WI38 (cell line): ENCODE results near the gene NPIPB8.
"Not testable (repeated sequence)": the region's sequence is repeated elsewhere in the genome, so short reads cannot be mapped to it uniquely, and the experiment has no call there.

Experiments used
- H3K4me3 ChIP-seq: 2 replicates; pipeline ENCODE4 v1.5.1; 2011; ENCODE audit warnings: low read depth, mild to moderate bottlenecking, control low read depth, low read length
- TF ChIP-seq, protein P1 (sequence below): IDR thresholded peaks from 2 replicates; pipeline ENCODE4 v1.5.1; 2012; ENCODE audit warnings: low read depth, mild to moderate bottlenecking, control low read depth, low read length

The NPIPB8 gene

DNA sequence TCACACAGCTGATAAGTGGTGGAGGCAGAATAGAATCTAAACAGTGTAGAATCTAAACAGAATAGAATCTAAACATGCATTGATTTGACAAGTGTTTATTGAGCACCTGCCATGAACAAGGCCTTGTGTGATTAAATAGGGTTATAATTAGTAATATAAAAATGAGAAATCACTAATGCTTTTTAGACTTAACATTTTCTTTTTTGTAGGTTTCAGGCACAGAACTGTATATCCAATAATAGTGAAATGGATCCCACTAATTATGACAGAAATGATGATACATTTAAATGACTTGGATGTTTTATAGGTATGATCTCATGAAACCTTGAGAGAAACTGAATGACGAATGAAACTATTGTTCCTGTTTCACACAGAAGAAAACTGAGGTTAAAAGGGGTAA is at the start of gene NPIPB8:
Gene NPIPB8, plus strand, starts transcription at position 301 of the 400 bp plus-strand sequence. CDS start 296 bp downstream, outside the sequence.
- not testable (repeated sequence) for H3K4me3 ChIP-seq

GRCh38 chr16:28589069-28589468 is 48.8 kb upstream of the NPIPB8 start:
- TF ChIP-seq, protein P1, sequence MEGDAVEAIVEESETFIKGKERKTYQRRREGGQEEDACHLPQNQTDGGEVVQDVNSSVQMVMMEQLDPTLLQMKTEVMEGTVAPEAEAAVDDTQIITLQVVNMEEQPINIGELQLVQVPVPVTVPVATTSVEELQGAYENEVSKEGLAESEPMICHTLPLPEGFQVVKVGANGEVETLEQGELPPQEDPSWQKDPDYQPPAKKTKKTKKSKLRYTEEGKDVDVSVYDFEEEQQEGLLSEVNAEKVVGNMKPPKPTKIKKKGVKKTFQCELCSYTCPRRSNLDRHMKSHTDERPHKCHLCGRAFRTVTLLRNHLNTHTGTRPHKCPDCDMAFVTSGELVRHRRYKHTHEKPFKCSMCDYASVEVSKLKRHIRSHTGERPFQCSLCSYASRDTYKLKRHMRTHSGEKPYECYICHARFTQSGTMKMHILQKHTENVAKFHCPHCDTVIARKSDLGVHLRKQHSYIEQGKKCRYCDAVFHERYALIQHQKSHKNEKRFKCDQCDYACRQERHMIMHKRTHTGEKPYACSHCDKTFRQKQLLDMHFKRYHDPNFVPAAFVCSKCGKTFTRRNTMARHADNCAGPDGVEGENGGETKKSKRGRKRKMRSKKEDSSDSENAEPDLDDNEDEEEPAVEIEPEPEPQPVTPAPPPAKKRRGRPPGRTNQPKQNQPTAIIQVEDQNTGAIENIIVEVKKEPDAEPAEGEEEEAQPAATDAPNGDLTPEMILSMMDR = no peak
- H3K4me3 ChIP-seq = no peak overlapping the region

DNA sequence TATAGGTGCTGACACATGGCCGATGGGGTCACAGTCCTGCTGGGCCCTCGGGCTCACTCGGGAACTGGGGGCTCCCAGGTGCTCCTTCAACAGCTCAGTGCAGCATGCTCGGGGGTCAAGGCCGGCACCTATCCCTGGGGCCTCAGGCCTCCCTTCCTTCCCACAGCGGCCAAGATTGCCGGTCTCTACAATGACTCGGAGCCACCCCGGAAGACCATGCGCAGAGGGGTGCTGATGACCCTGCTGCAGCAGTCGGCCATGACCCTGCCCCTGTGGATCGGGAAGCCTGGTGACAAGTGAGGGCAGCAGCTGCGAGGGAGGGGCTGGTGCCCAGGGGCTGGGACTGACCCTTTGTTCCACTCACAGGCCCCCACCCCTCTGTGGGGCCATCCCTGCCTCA is 47.9 kb upstream of the NPIPB8 start:
- no peak overlapping the region for H3K4me3 ChIP-seq
- TF ChIP-seq, protein P1 = no peak

GRCh38 chr16:28590384-28591340 is 47.2 kb upstream of the NPIPB8 start:
- H3K4me3 ChIP-seq = no peak overlapping the region
- TF ChIP-seq, protein P1 = no peak

- TF ChIP-seq, protein P1 = no peak
- H3K4me3 ChIP-seq = no peak overlapping the region
These were observed 46.5 kb upstream of the NPIPB8 start for GRCh38 chr16:28591355-28591754.

DNA sequence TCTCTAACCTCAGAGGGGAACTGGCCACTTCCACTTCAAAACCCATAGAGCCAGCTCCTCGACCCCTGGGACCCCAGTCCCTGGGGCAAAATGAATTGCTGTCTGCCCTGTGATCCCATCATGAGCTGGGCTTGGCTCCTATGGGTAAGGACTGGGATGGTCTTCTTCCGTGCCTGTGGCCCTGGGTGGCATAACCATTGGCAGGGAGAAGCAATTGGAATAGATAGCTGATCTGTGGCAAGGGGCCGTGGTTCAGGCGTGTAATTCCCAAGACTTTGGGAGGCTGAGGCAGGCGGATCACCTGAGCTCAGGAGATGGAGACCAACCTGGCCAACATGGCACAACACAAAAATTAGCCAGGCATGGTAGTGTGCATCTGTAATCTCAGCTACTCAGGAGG is 45.4 kb upstream of the NPIPB8 start:
- H3K4me3 ChIP-seq = no peak overlapping the region
- TF ChIP-seq, protein P1 = no peak

DNA sequence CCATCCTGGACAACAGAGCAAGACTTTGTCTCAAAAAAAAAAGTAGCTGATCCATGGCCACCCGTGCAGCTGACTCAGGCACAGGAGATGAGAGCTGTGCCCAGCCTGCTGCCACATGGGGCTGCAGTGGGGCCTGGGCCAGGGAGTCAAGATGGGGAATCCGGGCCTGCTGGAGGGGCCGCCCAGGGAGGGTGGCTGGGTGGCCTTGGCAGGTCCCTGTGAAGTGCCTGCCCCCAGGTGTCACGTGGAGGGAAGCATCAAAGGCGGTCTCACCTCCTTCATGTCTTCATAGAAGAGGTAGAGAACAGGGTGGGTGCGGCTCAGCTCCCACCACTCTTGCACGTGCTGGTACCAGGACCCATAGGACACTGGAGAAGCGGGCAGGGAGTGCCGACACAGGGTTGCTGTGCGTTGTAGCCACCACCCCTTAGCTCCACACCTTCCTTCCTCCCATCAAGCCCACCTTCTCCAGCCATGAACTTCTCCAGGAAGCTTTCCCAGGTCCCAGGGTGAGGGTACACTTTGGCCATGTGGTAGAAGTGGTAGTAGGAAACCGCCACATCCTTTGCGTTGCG is 44.8 kb upstream of the NPIPB8 start:
- H3K4me3 ChIP-seq = no peak overlapping the region
- TF ChIP-seq, protein P1 = no peak

- not testable (repeated sequence) for H3K4me3 ChIP-seq
These were observed 42.4 kb upstream of the NPIPB8 start for GRCh38 chr16:28595451-28595850.
